Transverse colon (tissue), 4 donors: ENCODE measurements around the gene B3GALNT2. TPM values are rescaled to one million over a fixed set of nuclear protein-coding genes. Genes with fewer than 3 reads are reported as not detected.

ENCODE experiments used
- DNase-seq: peaks from one replicate; pipeline ENCODE4 v3.0.0-alpha.2; 2019
- H3K27ac ChIP-seq, 4 donors: fragments of 200-600 bp; sonication (generic); 2 replicates each; pipeline ENCODE4 v1.5.1; 2016 to 2018; ENCODE audit warnings: inconsistent platforms in 4 of 4
- H3K27me3 ChIP-seq: fragments of 200-600 bp; sonication (generic); 2 replicates; pipeline ENCODE4 v1.5.1; 2017; ENCODE audit warnings: inconsistent platforms
- H3K36me3 ChIP-seq, 4 donors: fragments of 200-600 bp; sonication (generic); 2 replicates each; pipeline ENCODE4 v1.5.1; 2017 to 2019; ENCODE audit warnings: inconsistent platforms in 4 of 4
- H3K4me1 ChIP-seq, 4 donors: fragments of 200-600 bp; sonication (generic); 2 replicates each; pipeline ENCODE4 v1.5.1; 2017 to 2020; ENCODE audit warnings: inconsistent platforms in 4 of 4
- H3K4me3 ChIP-seq, 4 donors: fragments of 200-600 bp; sonication (generic); 1 replicate in 1 of 4; 2 replicates in 3 of 4; pipeline versions ENCODE4 v1.5.1 to v1.6.1; 2017 to 2019; ENCODE audit warnings: inconsistent platforms in 4 of 4
- H3K9me3 ChIP-seq, 2 donors: fragments of 200-600 bp; sonication (generic); 2 replicates each; pipeline ENCODE4 v1.5.1; 2017 to 2019; ENCODE audit warnings: inconsistent platforms in 2 of 2
- EP300 ChIP-seq: sonication (generic); formaldehyde crosslinking; IDR thresholded peaks from one replicate; pipeline ENCODE4 v1.6.1; 2017; ENCODE audit warnings: antibody characterized with exemption, low read depth
- POLR2A ChIP-seq: fragments of 450-650 bp; IDR thresholded peaks from one replicate; pipeline ENCODE4 v1.6.1; 2016; ENCODE audit warnings: antibody characterized with exemption, mild to moderate bottlenecking, moderate library complexity
- POLR2AphosphoS5 ChIP-seq, 3 donors: sonication (generic); formaldehyde crosslinking; IDR thresholded peaks; one replicate each; pipeline ENCODE4 v1.6.1; 2016; ENCODE audit warnings: antibody characterized with exemption in 3 of 3
- WGBS, 2 donors: methylation state at CpG; one replicate each; pipeline ENCODE4 v1.1.5; 2018; ENCODE audit warnings: low coverage in 1 of 2; 5-methylcytosine and 5-hydroxymethylcytosine counted together
- in situ Hi-C, 4 donors: fragments of 200-750 bp; cut with MboI; loops; one replicate each; pipeline versions ENCODE4 v1.15.0 to v1.15.1; 2017; ENCODE audit warnings: low sequenced_read_pairs in 3 of 4, low pct_ligation_motif_present in 1 of 4, low pct_unique_long_range_greater_than_20kb in 1 of 4
- intact Hi-C: fragments of 100-400 bp; cut with DNase I; formaldehyde crosslinking; loops from one replicate; pipeline ENCODE4 v1.15.1; 2023; ENCODE audit warnings: low total_unique reads
- total RNA-seq, 4 donors: library from RNA; depleted of rRNA; stranded (reverse); fragments of >200 nt; gene quantifications; one replicate each; pipeline ENCODE4 v1.1.0, GENCODE V29; 2016
- TF ChIP-seq, protein P1 (sequence below), 5 experiments: fragments of 200-600 bp in 3 of 5; fragments of 450-650 bp in 2 of 5; sonication (generic) in 3 of 5; IDR thresholded peaks; 1 replicate in 2 of 5; 2 replicates in 3 of 5; pipeline ENCODE4 v1.5.1; 2016 to 2017; ENCODE audit warnings: antibody characterized with exemption in 5 of 5, inconsistent platforms in 3 of 5, mild to moderate bottlenecking in 2 of 5, moderate library complexity in 1 of 5

Gene B3GALNT2
- total RNA-seq, 4 donors from 2014 or later, result 21.4 to 42.2 (median 30.5) TPM

DNA sequence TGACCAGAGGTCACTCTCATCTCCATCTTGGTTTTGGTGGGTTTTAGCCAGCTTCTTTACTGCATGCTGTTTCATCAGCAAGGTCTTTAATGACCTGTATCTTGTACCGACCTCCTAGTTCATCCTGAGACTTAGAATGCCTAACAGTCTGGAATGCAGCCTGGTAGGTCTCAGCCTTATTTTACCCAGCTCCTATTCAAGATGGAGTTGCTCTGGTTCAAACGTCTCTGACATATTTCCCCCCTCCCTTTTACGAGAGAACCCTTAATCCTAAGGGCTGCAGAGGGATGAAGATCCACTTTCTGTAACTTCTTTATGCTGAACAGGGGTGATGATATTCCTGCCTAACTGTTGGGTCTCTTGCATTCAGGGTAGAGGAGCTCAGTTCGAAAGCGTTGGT, 93.8 kb downstream of the B3GALNT2 start:
- intact Hi-C loops (loop anchor here (5.0 to 10.0 kb wide), 2 partner anchors 158 to 306 kb away; no protein-coding TSS in a partner anchor), in situ Hi-C loops (loop anchor here (10.0 to 25.0 kb wide), 6 partner anchors 156 to 936 kb away; partner anchors contain the start of gene TARBP1 (in 2 of the 4))
- no peak overlapping the region for H3K4me3 ChIP-seq
- H3K27me3 ChIP-seq, result no peaks in the 10 kb centered on the region
- WGBS, 2 donors, result 91 to 95% methylated on average over 5 of the region's 5 CpGs
- H3K36me3 ChIP-seq, result no peaks in the 10 kb centered on the region
- peak overlapping the region in 1 of 4 donors; percentile 64 for H3K27ac ChIP-seq
- DNase-seq, result no peak
- peaks cover 0 to 19% (median 9%) of the 10 kb centered on the region in 4 donors for H3K4me1 ChIP-seq
- H3K9me3 ChIP-seq, result no peaks in the 10 kb centered on the region
- TF ChIP-seq, protein P1, sequence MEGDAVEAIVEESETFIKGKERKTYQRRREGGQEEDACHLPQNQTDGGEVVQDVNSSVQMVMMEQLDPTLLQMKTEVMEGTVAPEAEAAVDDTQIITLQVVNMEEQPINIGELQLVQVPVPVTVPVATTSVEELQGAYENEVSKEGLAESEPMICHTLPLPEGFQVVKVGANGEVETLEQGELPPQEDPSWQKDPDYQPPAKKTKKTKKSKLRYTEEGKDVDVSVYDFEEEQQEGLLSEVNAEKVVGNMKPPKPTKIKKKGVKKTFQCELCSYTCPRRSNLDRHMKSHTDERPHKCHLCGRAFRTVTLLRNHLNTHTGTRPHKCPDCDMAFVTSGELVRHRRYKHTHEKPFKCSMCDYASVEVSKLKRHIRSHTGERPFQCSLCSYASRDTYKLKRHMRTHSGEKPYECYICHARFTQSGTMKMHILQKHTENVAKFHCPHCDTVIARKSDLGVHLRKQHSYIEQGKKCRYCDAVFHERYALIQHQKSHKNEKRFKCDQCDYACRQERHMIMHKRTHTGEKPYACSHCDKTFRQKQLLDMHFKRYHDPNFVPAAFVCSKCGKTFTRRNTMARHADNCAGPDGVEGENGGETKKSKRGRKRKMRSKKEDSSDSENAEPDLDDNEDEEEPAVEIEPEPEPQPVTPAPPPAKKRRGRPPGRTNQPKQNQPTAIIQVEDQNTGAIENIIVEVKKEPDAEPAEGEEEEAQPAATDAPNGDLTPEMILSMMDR (IDR thresholded peaks at IDR 0.05), result no peak
- TF ChIP-seq POLR2A (no peak), EP300 (no peak), POLR2AphosphoS5 (IDR thresholded peaks at IDR 0.05) (no peak)

DNA sequence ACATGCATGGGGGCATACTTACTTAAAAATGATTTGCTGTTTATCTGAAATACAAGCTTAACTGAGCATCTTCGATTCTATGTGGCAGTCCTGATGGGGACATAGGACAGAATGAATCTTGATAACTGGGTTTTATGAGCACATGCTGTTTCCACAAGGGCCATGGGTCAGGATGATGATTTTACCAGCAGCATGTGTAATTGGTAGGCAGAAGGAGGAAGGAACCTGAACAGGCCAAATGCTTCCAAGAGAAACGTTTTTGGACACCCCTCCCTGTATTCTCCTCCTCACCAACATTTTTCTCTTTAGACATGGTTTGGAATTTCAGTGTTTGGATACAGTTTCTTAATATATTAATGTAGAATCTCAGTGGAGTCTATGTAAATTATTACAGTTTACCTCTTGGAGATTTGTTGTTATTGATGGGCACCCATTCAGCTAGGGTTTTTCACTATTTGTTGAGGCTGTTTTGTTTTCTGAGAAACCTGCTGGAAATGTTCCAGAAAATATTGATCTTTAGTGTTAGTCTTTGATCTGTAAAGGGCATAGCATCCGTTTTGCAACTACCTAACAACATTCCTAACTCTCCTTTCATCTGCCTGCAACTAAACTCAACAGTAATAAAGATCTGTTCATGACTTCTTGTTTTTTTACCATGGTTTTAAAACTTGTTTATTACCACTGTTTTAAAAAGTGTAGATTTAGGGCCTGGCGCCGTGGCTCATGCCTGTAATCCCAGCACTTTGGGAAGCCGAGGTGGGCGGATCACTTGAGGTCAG, 95.0 kb downstream of the B3GALNT2 start:
- no peak overlapping the region for H3K27ac ChIP-seq
- in situ Hi-C loops, result loop anchor here in 2 of 4 donors (25.0 kb wide), 2 partner anchors 297 to 922 kb away; partner anchors contain the start of gene TARBP1 (in 1 of the 2)
- TF ChIP-seq, protein P1 (IDR thresholded peaks at IDR 0.05), result no peak
- TF ChIP-seq POLR2AphosphoS5 (IDR thresholded peaks at IDR 0.05), result no peak
- TF ChIP-seq EP300, result no peak
- no peak for TF ChIP-seq POLR2A

GRCh38 chr1:235408503-235408960, 95.7 kb downstream of the B3GALNT2 start:
- in situ Hi-C loops, result loop anchor here in 2 of 4 donors (25.0 kb wide), 2 partner anchors 296 to 921 kb away; partner anchors contain the start of gene TARBP1 (in 1 of the 2)
- H3K27ac ChIP-seq, result no peak overlapping the region
- H3K4me3 ChIP-seq, result no peak overlapping the region
- no peaks in the 10 kb centered on the region for H3K9me3 ChIP-seq
- H3K4me1 ChIP-seq, result peaks cover 0 to 19% (median 9%) of the 10 kb centered on the region in 4 donors
- TF ChIP-seq POLR2AphosphoS5 (IDR thresholded peaks at IDR 0.05), result no peak
- no peak for TF ChIP-seq POLR2A
- TF ChIP-seq EP300, result no peak
- TF ChIP-seq, protein P1 (IDR thresholded peaks at IDR 0.05), result no peak
- 64 to 86% methylated on average over 1 to 3 of the region's 3 CpGs for WGBS, 2 donors
- H3K27me3 ChIP-seq, result no peaks in the 10 kb centered on the region
- no peaks in the 10 kb centered on the region for H3K36me3 ChIP-seq
- DNase-seq, result no peak
- intact Hi-C loops, result no loop called here

More for the DNA sequence above, 95.0 kb downstream of the B3GALNT2 start:
- 39 to 51% methylated on average over 5 to 7 of the region's 7 CpGs for WGBS, 2 donors
- intact Hi-C loops, result no loop called here
- Histone ChIP-seq H3K27me3 (no peaks in the 10 kb centered on the region), H3K4me3 (no peak overlapping the region), H3K4me1 (peaks cover 0 to 19% (median 9%) of the 10 kb centered on the region in 4 donors), H3K9me3 (no peaks in the 10 kb centered on the region), H3K36me3 (no peaks in the 10 kb centered on the region)
- no peak for DNase-seq

DNA sequence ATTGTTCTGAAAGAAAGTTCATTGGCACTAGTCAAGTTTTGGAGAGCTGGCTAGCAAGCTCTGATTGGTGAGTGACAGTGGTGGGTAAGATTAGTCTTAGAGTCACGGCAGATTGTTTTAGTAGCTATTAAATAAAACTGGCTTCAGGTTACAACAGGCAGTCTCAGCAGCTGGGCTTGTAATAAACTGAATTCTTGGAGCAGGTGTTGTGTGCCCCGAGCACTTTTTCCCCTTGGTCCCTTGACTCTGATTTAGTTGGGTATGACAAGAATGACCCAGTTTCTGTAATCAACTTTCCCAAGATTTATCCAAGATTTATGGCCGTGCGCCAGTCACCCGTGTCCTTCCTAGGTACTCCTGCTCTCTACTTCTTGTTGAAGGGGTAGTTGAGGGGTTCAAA, 96.8 kb downstream of the B3GALNT2 start:
- TF ChIP-seq POLR2AphosphoS5 (IDR thresholded peaks at IDR 0.05) (no peak), POLR2A (no peak), EP300 (no peak)
- TF ChIP-seq, protein P1 (IDR thresholded peaks at IDR 0.05), result no peak
- in situ Hi-C loops, result loop anchor here in 2 of 4 donors (25.0 kb wide), 2 partner anchors 295 to 920 kb away; partner anchors contain the start of gene TARBP1 (in 1 of the 2)
- Histone ChIP-seq H3K4me3 (no peak overlapping the region), H3K27me3 (no peaks in the 10 kb centered on the region), H3K27ac (no peak overlapping the region), H3K4me1 (peaks cover 0 to 19% (median 9%) of the 10 kb centered on the region in 4 donors), H3K9me3 (no peaks in the 10 kb centered on the region), H3K36me3 (peaks cover 0 to 4% (median 0%) of the 10 kb centered on the region in 4 donors)
- WGBS, 2 donors, result 48 to 71% methylated on average over 4 to 5 of the region's 5 CpGs
- intact Hi-C loops, result no loop called here
- no peak for DNase-seq
